PC-3 (cell line): ENCODE measurements around the gene REEP6.

Experiments used
- EZH2 ChIP-seq: fragments of 300-600 bp; sonication (generic); IDR thresholded peaks from one replicate; pipeline ENCODE4 v1.6.1; 2017; ENCODE audit warnings: antibody characterized with exemption, mild to moderate bottlenecking, low read length; ENCODE audit not compliant: unreplicated experiment
- EZH2phosphoT487 ChIP-seq: fragments of 300-600 bp; sonication (generic); IDR thresholded peaks from 2 replicates; pipeline ENCODE4 v1.6.1; 2018; ENCODE audit warnings: mild to moderate bottlenecking, antibody characterized with exemption, low read length, borderline replicate concordance
- TF ChIP-seq, protein P1 (sequence below): fragments of 300-600 bp; sonication (generic); conservative IDR thresholded peaks from 2 replicates; pipeline ENCODE4 v1.5.1; 2017; ENCODE audit warnings: antibody characterized with exemption, low read depth, mild to moderate bottlenecking, low read length

DNA sequence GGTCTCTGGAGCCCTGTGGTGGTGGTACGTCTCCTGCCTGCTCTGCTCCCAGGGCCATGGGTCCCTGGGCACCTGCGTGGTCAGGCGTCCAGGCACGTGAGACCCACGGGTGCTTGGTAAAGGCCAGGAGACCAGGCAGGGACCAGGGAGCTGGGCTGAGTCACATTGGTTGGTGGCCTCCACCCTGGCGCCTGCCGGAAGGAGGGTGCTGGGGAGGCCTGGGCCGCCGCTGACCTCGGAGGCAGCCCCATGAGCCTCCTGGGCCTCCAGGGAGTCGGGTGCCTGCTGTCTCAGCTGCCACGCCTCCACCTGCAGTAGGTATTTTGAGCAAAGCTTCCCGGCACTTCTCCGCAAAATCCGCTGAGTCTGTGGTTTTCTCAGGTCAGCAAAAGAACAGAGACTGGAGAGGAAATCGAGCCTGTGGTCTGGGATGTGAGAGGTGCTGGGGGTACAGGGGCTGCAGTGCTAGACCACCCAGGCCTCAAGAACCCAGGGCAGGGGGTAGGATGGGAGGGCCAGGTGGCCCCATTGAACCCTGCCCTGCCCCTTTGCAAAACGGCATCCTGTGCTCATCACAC is 29.3 kb downstream of the REEP6 start:
- no peak for TF ChIP-seq EZH2
- TF ChIP-seq, protein P1, sequence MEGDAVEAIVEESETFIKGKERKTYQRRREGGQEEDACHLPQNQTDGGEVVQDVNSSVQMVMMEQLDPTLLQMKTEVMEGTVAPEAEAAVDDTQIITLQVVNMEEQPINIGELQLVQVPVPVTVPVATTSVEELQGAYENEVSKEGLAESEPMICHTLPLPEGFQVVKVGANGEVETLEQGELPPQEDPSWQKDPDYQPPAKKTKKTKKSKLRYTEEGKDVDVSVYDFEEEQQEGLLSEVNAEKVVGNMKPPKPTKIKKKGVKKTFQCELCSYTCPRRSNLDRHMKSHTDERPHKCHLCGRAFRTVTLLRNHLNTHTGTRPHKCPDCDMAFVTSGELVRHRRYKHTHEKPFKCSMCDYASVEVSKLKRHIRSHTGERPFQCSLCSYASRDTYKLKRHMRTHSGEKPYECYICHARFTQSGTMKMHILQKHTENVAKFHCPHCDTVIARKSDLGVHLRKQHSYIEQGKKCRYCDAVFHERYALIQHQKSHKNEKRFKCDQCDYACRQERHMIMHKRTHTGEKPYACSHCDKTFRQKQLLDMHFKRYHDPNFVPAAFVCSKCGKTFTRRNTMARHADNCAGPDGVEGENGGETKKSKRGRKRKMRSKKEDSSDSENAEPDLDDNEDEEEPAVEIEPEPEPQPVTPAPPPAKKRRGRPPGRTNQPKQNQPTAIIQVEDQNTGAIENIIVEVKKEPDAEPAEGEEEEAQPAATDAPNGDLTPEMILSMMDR: no peak
- no peak for TF ChIP-seq EZH2phosphoT487
